Right lobe of liver (tissue), 6 donors: ENCODE measurements around the gene C1orf50. TPM values are rescaled to one million over a fixed set of nuclear protein-coding genes. Genes with fewer than 3 reads are reported as not detected.
"Not testable (repeated sequence)": the region's sequence is repeated elsewhere in the genome, so short reads cannot be mapped to it uniquely, and the experiment has no call there.

Experiments
- ATAC-seq, 4 donors: fragments of 200-7000 bp; cut with Tn5 transposase; one replicate each; pipeline ENCODE4 v1.9.1; 2020; ENCODE audit warnings: mild to moderate bottlenecking in 4 of 4, moderate library complexity in 4 of 4
- DNase-seq, 3 donors: peaks; one replicate each; pipeline ENCODE4 v3.0.0-alpha.2; 2020
- H3K27ac ChIP-seq, 3 donors: fragments of 200-600 bp; one replicate each; pipeline ENCODE4 v1.8.0; 2022
- H3K27me3 ChIP-seq, 2 donors: fragments of 200-600 bp; one replicate each; pipeline ENCODE4 v1.8.0; 2022
- H3K36me3 ChIP-seq, 4 donors: fragments of 200-600 bp; sonication (generic) in 1 of 4; one replicate each; pipeline versions ENCODE4 v1.5.1 to v1.8.0; 2017 to 2022; ENCODE audit warnings: control low read depth in 1 of 4
- H3K4me1 ChIP-seq, 4 donors: fragments of 200-600 bp; sonication (generic) in 1 of 4; one replicate each; pipeline versions ENCODE4 v1.5.1 to v1.8.0; 2017 to 2022; ENCODE audit warnings: control low read depth in 1 of 4
- H3K4me3 ChIP-seq, 3 donors: fragments of 200-600 bp; one replicate each; pipeline ENCODE4 v1.8.0; 2022
- H3K9me3 ChIP-seq, 4 donors: fragments of 200-600 bp; sonication (generic) in 1 of 4; one replicate each; pipeline versions ENCODE4 v1.5.1 to v1.8.0; 2017 to 2022; ENCODE audit warnings: control low read depth in 1 of 4
- POLR2A ChIP-seq: fragments of 450-650 bp; IDR thresholded peaks from one replicate; pipeline ENCODE4 v1.6.1; 2017; ENCODE audit warnings: antibody characterized with exemption, mild to moderate bottlenecking
- WGBS: methylation state at CpG from one replicate; pipeline ENCODE4 v1.1.6; 2018; ENCODE audit warnings: low coverage, low lambda C conversion rate; ENCODE audit not compliant: insufficient coverage; ENCODE audit errors: missing lambda C conversion rate; 5-methylcytosine and 5-hydroxymethylcytosine counted together
- intact Hi-C, 2 donors: fragments of 100-400 bp; cut with DNase I; formaldehyde crosslinking; loops; one replicate each; pipeline versions ENCODE4 v1.11.2 to v1.14.1; 2022
- total RNA-seq, 6 experiments: library from RNA; depleted of rRNA in 2 of 6; stranded (reverse); fragments of >200 nt in 2 of 6; fragmentation: NEBNext Ultra II Directional in 3 of 6; extraction: Animal tissue kit (Norgen Biotek cat#: 25700) in 3 of 6; gene quantifications; one replicate each; pipeline versions ENCODE4 v1.1.0 to v1.2.4, GENCODE V29; 2016 to 2023
- TF ChIP-seq, protein P1 (sequence below), 4 donors: fragments of 200-600 bp in 3 of 4; fragments of 450-650 bp in 1 of 4; IDR thresholded peaks; one replicate each; pipeline versions ENCODE4 v1.5.1 to v1.8.0; 2016 to 2022; ENCODE audit warnings: antibody characterized with exemption in 4 of 4, mild to moderate bottlenecking in 2 of 4
- donor health status: DM: no; HTN: yes; CAD: no.
- donor health status: DM: no; HTN: no; CAD: no.
- donor health status: DM: no; HTN: no; CAD: no.
- donor health status: DM: no; HTN: yes; CAD: no.
- donor health status: DM: no; HTN: yes; CAD: no.

The C1orf50 gene
- total RNA-seq, 6 experiments from 2014 or later: 4.7 to 6.4 (median 5.3) TPM

DNA sequence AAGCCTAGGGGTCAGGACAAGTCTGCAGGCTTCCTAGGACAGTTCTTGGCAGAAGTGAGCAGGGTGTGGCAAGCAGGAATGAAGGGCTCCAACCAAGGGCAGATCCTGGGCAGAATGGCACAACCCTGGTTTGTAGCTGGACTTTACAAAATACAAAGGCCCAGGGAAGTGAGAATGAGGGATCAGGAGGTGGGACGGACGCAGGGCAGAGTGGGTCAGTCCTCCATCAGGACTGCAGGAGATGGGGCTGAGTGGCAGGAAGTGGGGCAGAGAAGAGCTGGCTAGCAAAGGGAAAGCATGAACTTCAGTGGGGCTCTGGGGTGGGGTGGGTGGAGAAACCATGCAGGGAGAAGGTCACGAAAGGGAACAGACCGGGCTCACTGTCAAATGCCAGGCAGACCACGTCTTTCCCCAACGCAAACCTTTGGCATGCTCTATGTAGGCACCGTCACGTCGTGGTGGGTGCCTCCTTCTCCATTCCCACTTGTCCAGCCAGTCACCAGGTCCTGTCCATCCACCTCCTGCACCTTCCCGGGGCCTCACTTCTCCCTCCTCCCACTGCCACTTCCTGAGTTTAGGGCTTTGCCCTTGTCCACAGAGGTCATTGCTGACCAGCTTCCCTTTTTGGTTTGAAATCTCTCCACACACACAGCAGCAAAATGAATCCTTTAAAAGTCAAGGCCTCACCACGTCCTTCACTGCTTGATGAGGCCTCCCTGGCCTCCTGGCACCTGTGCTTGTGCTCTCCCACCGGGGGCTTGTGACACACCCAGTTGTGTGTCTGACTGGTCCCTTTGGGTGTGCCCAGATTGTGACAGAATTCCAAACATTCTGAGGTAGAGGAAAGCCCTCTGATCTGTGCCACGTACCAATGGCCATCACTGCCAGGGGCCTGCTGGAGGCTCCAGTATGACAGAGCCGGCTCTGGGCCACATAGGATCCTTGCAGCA is 18.3 kb upstream of the C1orf50 start:
- peak; percentile 19 to 61 (median 35) for ATAC-seq
- peak in 1 of 3 donors; percentile 42 for DNase-seq
- Histone ChIP-seq H3K36me3 (peaks cover 0 to 31% (median 11%) of the 10 kb centered on the region in 4 donors), H3K4me1 (no peaks in the 10 kb centered on the region), H3K4me3 (no peak overlapping the region), H3K9me3 (no peaks in the 10 kb centered on the region), H3K27ac (no peak overlapping the region), H3K27me3 (no peaks in the 10 kb centered on the region)
- TF ChIP-seq POLR2A: no peak
- TF ChIP-seq, protein P1, sequence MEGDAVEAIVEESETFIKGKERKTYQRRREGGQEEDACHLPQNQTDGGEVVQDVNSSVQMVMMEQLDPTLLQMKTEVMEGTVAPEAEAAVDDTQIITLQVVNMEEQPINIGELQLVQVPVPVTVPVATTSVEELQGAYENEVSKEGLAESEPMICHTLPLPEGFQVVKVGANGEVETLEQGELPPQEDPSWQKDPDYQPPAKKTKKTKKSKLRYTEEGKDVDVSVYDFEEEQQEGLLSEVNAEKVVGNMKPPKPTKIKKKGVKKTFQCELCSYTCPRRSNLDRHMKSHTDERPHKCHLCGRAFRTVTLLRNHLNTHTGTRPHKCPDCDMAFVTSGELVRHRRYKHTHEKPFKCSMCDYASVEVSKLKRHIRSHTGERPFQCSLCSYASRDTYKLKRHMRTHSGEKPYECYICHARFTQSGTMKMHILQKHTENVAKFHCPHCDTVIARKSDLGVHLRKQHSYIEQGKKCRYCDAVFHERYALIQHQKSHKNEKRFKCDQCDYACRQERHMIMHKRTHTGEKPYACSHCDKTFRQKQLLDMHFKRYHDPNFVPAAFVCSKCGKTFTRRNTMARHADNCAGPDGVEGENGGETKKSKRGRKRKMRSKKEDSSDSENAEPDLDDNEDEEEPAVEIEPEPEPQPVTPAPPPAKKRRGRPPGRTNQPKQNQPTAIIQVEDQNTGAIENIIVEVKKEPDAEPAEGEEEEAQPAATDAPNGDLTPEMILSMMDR (IDR thresholded peaks at IDR 0.05): no peak
- intact Hi-C loops: loop anchor here in 1 of 2 donors (10.0 kb wide), 1 partner anchor 164 kb away; no protein-coding TSS in a partner anchor
- WGBS: 81% methylated on average over 7 of the region's 14 CpGs

DNA sequence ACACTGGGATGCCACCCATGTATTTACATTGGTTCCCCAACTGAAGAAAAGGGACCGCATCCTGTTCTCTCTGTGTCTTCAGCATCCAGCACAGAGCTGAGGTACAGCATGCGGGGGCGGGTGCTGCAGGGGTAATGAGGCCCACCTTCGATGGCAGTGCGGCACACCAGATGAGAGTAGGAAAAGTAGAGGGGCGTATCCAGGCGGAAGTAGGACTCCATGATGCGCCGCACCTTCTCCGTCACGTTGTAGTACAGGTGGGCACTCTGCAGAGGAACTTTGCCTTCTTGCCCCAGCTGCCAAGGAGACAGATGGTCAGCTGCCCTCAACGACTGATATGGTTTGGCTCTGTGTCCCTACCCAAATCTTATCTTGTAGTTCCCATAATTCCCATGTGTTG is 17.0 kb upstream of the C1orf50 start:
- WGBS: 100% methylated on average over 8 of the region's 12 CpGs
- Histone ChIP-seq H3K36me3 (peaks cover 0 to 44% (median 19%) of the 10 kb centered on the region in 4 donors), H3K27me3 (no peaks in the 10 kb centered on the region), H3K27ac (no peak overlapping the region), H3K4me3 (no peak overlapping the region), H3K4me1 (no peaks in the 10 kb centered on the region), H3K9me3 (no peaks in the 10 kb centered on the region)
- TF ChIP-seq POLR2A: no peak
- TF ChIP-seq, protein P1 (IDR thresholded peaks at IDR 0.05): no peak
- ATAC-seq: no peak
- intact Hi-C loops: loop anchor here in 1 of 2 donors (10.0 kb wide), 1 partner anchor 605 kb away; no protein-coding TSS in a partner anchor
- DNase-seq: no peak

DNA sequence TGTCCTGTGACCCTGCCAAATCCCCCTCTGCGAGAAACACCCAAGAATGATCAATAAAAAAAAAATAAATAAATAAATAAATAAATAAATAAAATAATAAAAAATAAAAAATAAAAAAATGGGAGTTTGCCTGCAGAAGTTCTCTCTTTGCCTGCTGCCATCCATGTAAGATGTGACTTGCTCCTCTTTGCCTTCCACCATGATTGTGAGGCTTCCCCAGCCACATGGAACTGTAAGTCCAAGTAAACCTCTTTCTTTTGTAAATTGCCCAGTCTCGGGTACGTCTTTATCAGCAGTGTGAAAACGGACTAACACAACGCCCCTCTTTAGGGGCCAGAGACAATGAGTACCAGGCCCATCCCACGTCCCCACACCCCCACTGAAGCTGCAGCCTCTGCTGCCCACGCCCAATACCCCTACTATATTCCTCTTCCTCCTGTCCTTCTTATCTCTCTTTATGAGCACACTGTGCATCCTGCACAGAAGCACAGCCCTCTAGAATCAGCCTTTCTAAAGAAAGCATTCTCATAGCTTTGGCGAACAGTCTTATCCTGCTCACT is 15.5 kb upstream of the C1orf50 start:
- 89% methylated on average over 8 of the region's 8 CpGs for whole genome bisulfite sequencing
- not testable (repeated sequence) for H3K4me3 ChIP-seq, H3K27ac ChIP-seq, ATAC-seq, DNase-seq, H3K27me3 ChIP-seq, H3K9me3 ChIP-seq, H3K4me1 ChIP-seq
- intact Hi-C loops: loop anchor here in 1 of 2 donors (10.0 kb wide), 1 partner anchor 607 kb away; no protein-coding TSS in a partner anchor
- peaks cover 0 to 51% (median 24%) of the 10 kb centered on the region in 4 donors for H3K36me3 ChIP-seq

DNA sequence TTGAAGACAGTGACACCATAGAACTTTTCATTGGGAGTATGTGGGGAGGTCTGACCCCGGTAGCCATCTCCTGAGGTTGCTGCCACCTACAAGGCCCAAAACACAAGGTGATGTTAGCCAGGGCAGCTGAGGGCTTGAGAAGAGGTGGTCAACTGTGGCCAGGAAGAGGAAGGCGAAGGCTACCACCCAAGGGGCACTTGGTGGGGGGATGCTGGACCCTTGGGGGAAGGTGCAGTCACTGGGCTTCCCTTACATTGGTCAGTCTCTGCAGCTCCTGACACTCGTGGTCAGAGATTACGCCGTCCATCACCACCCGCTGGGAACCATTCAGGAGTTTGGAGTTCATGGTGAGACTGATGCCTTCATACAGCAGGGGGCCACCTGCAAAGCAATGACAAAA is 14.8 kb upstream of the C1orf50 start:
- Histone ChIP-seq H3K4me1 (no peaks in the 10 kb centered on the region), H3K27me3 (no peaks in the 10 kb centered on the region), H3K4me3 (no peak overlapping the region), H3K9me3 (no peaks in the 10 kb centered on the region), H3K27ac (no peak overlapping the region), H3K36me3 (peaks cover 0 to 54% (median 24%) of the 10 kb centered on the region in 4 donors)
- DNase-seq: no peak
- TF ChIP-seq, protein P1 (IDR thresholded peaks at IDR 0.05): no peak
- no peak for TF ChIP-seq POLR2A
- ATAC-seq: no peak
- intact Hi-C loops: loop anchor here in 1 of 2 donors (10.0 kb wide), 1 partner anchor 607 kb away; no protein-coding TSS in a partner anchor
- 70% methylated on average over 2 of the region's 6 CpGs for WGBS
